CD14-positive monocyte (primary cell): Measurements from ENCODE around the gene RAMP1. TPM values are rescaled to one million over a fixed set of nuclear protein-coding genes. Genes with fewer than 3 reads are reported as not detected.
"Not testable (repeated sequence)": the region's sequence is repeated elsewhere in the genome, so short reads cannot be mapped to it uniquely, and the experiment has no call there.

Experiments
- DNase-seq, 3 donors: peaks; one replicate each; pipeline ENCODE4 v3.0.0-alpha.2; 2011 to 2022
- H2AFZ ChIP-seq: 2 replicates; pipeline ENCODE4 v1.6.0; 2012; ENCODE audit warnings: mild to moderate bottlenecking, low read depth, low read length, inconsistent platforms; ENCODE audit not compliant: insufficient read depth, poor library complexity, severe bottlenecking
- H3K27ac ChIP-seq, 2 donors: 1 replicate in 1 of 2; 2 replicates in 1 of 2; pipeline ENCODE4 v1.5.1; 2012 to 2013; ENCODE audit warnings: low read length in 2 of 2, control low read depth in 1 of 2, inconsistent platforms in 1 of 2, low read depth in 1 of 2, mild to moderate bottlenecking in 1 of 2
- H3K27me3 ChIP-seq, 2 donors: one replicate each; pipeline versions ENCODE4 v1.6.0 to v1.6.1; 2011 to 2013; ENCODE audit warnings: low read length in 2 of 2; ENCODE audit not compliant: control insufficient read depth in 2 of 2, insufficient read depth in 2 of 2
- H3K36me3 ChIP-seq, 2 donors: replicated peaks in 1 of 2; 1 replicate in 1 of 2; 2 replicates in 1 of 2; pipeline versions ENCODE4 v1.5.1 to v1.6.1; 2012 to 2013; ENCODE audit warnings: low read length in 2 of 2, control low read depth in 1 of 2, inconsistent platforms in 1 of 2, mild to moderate bottlenecking in 1 of 2; ENCODE audit not compliant: insufficient read depth in 2 of 2, control insufficient read depth in 1 of 2
- H3K4me1 ChIP-seq, 2 donors: 1 replicate in 1 of 2; 2 replicates in 1 of 2; pipeline versions ENCODE4 v1.5.1 to v1.6.1; 2012 to 2013; ENCODE audit warnings: low read length in 2 of 2, control low read depth in 1 of 2, inconsistent platforms in 1 of 2, mild to moderate bottlenecking in 1 of 2, moderate library complexity in 1 of 2; ENCODE audit not compliant: insufficient read depth in 2 of 2, control insufficient read depth in 1 of 2
- H3K4me2 ChIP-seq: replicated peaks from 2 replicates; pipeline ENCODE3; 2012; ENCODE audit warnings: low read length, moderate library complexity, mild to moderate bottlenecking; ENCODE audit not compliant: poor library complexity, severe bottlenecking; ENCODE audit errors: extremely low read depth
- H3K4me3 ChIP-seq, 3 experiments: fragments of 200-600 bp in 1 of 3; sonication (generic) in 1 of 3; replicated peaks in 1 of 3; 1 replicate in 2 of 3; 2 replicates in 1 of 3; pipeline ENCODE4 v1.5.1; 2011 to 2013; ENCODE audit warnings: low read length in 3 of 3, mild to moderate bottlenecking in 3 of 3, control low read depth in 2 of 3, low read depth in 2 of 3, inconsistent platforms in 1 of 3, moderate library complexity in 1 of 3
- H3K79me2 ChIP-seq: 2 replicates; pipeline ENCODE4 v1.6.0; 2012; ENCODE audit warnings: mild to moderate bottlenecking, control low read depth, inconsistent platforms, low read length, moderate library complexity; ENCODE audit not compliant: insufficient read depth
- H3K9ac ChIP-seq: 2 replicates; pipeline ENCODE4 v1.6.0; 2017; ENCODE audit warnings: low read length, mild to moderate bottlenecking; ENCODE audit not compliant: insufficient read depth, poor library complexity, severe bottlenecking
- H3K9me3 ChIP-seq, 2 donors: replicated peaks in 1 of 2; 1 replicate in 1 of 2; 2 replicates in 1 of 2; pipeline versions ENCODE4 v1.5.1 to v1.6.1; 2012 to 2013; ENCODE audit warnings: low read length in 2 of 2, control low read depth in 1 of 2; ENCODE audit not compliant: control insufficient read depth in 1 of 2, insufficient read depth in 1 of 2
- H4K20me1 ChIP-seq: 2 replicates; pipeline ENCODE4 v1.6.0; 2012; ENCODE audit warnings: mild to moderate bottlenecking, low read length, control low read depth, moderate library complexity; ENCODE audit not compliant: insufficient read depth
- H3K27ac Mint-ChIP-seq, 7 donors: one replicate each; pipeline ENCODE4 v1.8.0; 2020; ENCODE audit warnings: mild to moderate bottlenecking in 7 of 7, mixed read lengths in 7 of 7, moderate library complexity in 6 of 7, inconsistent platforms in 2 of 7
- H3K27me3 Mint-ChIP-seq, 3 donors: one replicate each; pipeline ENCODE4 v1.8.0; 2021 to 2022; ENCODE audit warnings: low read depth in 3 of 3, mild to moderate bottlenecking in 3 of 3, mixed read lengths in 3 of 3, moderate library complexity in 3 of 3, inconsistent platforms in 1 of 3
- H3K36me3 Mint-ChIP-seq, 2 donors: one replicate each; pipeline ENCODE4 v1.8.0; 2020; ENCODE audit warnings: mixed read lengths in 2 of 2, inconsistent platforms in 1 of 2, mild to moderate bottlenecking in 1 of 2
- H3K4me1 Mint-ChIP-seq: one replicate; pipeline ENCODE4 v1.8.0; 2020; ENCODE audit warnings: mild to moderate bottlenecking, mixed read lengths
- H3K4me3 Mint-ChIP-seq, 2 donors: one replicate each; pipeline ENCODE4 v1.8.0; 2020; ENCODE audit warnings: mild to moderate bottlenecking in 2 of 2, mixed read lengths in 2 of 2, moderate library complexity in 1 of 2
- H3K9me3 Mint-ChIP-seq, 7 donors: one replicate each; pipeline ENCODE4 v1.8.0; 2020 to 2022; ENCODE audit warnings: mixed read lengths in 7 of 7, mild to moderate bottlenecking in 6 of 7, moderate library complexity in 6 of 7, inconsistent platforms in 2 of 7
- CTCF ChIP-seq: fragments of 200-600 bp; IDR thresholded peaks from one replicate; pipeline ENCODE4 v1.8.0; 2022; ENCODE audit warnings: antibody characterized with exemption, mild to moderate bottlenecking
- WGBS: methylation state at CpG from one replicate; pipeline ENCODE4 v1.1.5; 2013; ENCODE audit warnings: missing lambda C conversion rate; ENCODE audit not compliant: insufficient coverage; 5-methylcytosine and 5-hydroxymethylcytosine counted together
- intact Hi-C, 2 donors: fragments of 100-400 bp; cut with micrococcal nuclease; formaldehyde crosslinking; loops; one replicate each; pipeline versions ENCODE4 v1.15.0 to v1.15.1; 2023
- polyA plus RNA-seq, 3 donors: library from polyadenylated mRNA; depleted of rRNA in 1 of 3; unstranded in 2 of 3; stranded (reverse) in 1 of 3; fragments of 300-500 nt in 2 of 3; fragments of >200 nt in 1 of 3; fragmentation: Illumina TruSeq in 2 of 3; gene quantifications; 1 replicate in 2 of 3; 2 replicates in 1 of 3; pipeline ENCODE4 v1.2.3, GENCODE V29; 2012 to 2021

Gene RAMP1
- polyA plus RNA-seq, 3 donors: not detected

DNA sequence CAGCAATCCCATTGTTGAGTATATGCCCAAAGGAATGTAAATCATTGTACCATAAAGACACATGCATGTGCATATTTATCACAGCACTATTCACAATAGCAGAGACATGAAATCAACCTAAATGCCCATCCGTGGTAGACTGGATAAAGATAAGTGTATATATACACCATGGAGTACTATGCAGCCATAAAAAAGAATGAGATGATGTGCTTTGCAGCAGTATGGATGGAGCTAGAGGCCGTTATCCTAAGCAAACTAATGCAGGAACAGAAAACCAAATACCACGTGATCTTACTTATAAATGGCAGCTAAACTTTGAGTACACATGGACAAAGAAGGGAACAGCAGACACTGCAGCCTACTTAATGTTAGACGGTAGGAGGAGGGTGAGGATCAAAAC is 18.4 kb upstream of the RAMP1 start:
- no peak overlapping the region for H3K4me3 Mint-ChIP-seq

DNA sequence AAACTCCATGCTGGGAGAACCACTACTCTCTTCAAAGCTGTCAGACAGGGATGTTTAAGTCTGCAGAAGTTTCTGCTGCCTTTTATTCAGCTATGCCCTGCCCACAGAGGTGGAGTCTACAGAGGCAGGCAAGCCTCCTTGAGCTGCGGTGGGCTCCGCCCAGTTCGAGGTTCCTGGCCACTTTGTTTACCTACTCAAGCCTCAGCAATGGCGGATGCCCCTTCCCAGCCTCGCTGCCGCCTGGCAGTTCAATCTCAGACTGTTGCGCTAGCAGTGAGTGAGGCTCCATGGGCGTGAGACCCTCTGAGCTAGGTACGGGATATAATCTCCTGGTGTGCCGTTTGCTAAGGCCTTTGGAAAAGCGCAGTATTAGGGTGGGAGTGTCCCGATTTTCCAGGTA is 10.5 kb upstream of the RAMP1 start:
- H3K27me3 ChIP-seq, H3K27ac ChIP-seq, DNase-seq, H3K4me3 ChIP-seq, H3K4me3 Mint-ChIP-seq, H3K27me3 Mint-ChIP-seq, H3K4me1 ChIP-seq, H4K20me1 ChIP-seq, H2AFZ ChIP-seq, H3K4me2 ChIP-seq, H3K36me3 ChIP-seq, H3K9ac ChIP-seq, H3K79me2 ChIP-seq, H3K36me3 Mint-ChIP-seq, intact Hi-C loops, H3K4me1 Mint-ChIP-seq, H3K27ac Mint-ChIP-seq: not testable (repeated sequence)
- H3K9me3 ChIP-seq: peaks cover 0 to 10% of the 10 kb centered on the region in 2 donors
- H3K9me3 Mint-ChIP-seq: peaks cover 2 to 14% (median 13%) of the 10 kb centered on the region in 7 donors
- 96% methylated on average over 8 of the region's 12 CpGs for WGBS

More for the DNA sequence above, 18.4 kb upstream of the RAMP1 start:
- Histone ChIP-seq H3K9me3 (no peaks in the 10 kb centered on the region), H3K79me2 (no peaks in the 10 kb centered on the region), H3K9ac (no peak overlapping the region), H4K20me1 (no peaks in the 10 kb centered on the region), H3K4me1 (no peaks in the 10 kb centered on the region), H3K4me3 (no peak overlapping the region), H3K36me3 (no peaks in the 10 kb centered on the region), H3K27ac (no peak overlapping the region), H3K4me2 (no peak overlapping the region), H2AFZ (no peak overlapping the region), H3K27me3 (no peaks in the 10 kb centered on the region)
- intact Hi-C loops: no loop called here
- no peak for DNase-seq
- Mint-ChIP-seq H3K9me3 (peaks cover 0 to 7% (median 2%) of the 10 kb centered on the region in 7 donors), H3K36me3 (no peaks in the 10 kb centered on the region), H3K27ac (no peak overlapping the region), H3K4me1 (no peaks in the 10 kb centered on the region), H3K27me3 (peaks cover 0 to 3% (median 2%) of the 10 kb centered on the region in 3 donors)
- TF ChIP-seq CTCF: no peak
- no CpG with 5 or more reads among the region's 4 CpGs for WGBS
